GM19438 (cell line): ENCODE results near the gene SUN1.
"Not testable (repeated sequence)": the region's sequence is repeated elsewhere in the genome, so short reads cannot be mapped to it uniquely, and the experiment has no call there.

Source experiments
- ATAC-seq: cut with Tn5 transposase; IDR thresholded peaks from one replicate; pipeline ENCODE4 v1.9.1; 2021; ENCODE audit warnings: low read depth; ENCODE audit not compliant: unreplicated experiment

SUN1 gene

GRCh38 chr7:833601-834258 is 1.5 kb downstream of the SUN1 start:
- no peak for ATAC-seq

- ATAC-seq = no peak
Measured at GRCh38 chr7:834277-834676, 2.0 kb downstream of the SUN1 start.

GRCh38 chr7:835021-835420 is 2.7 kb downstream of the SUN1 start:
- ATAC-seq = no peak

GRCh38 chr7:835485-836401 is 3.5 kb downstream of the SUN1 start:
- no peak for ATAC-seq

- no peak for ATAC-seq
Measured at GRCh38 chr7:836429-836828, 4.2 kb downstream of the SUN1 start.

GRCh38 chr7:837001-837400 is 4.7 kb downstream of the SUN1 start:
- ATAC-seq = no peak

GRCh38 chr7:840001-840600 is 7.8 kb downstream of the SUN1 start:
- ATAC-seq = no peak

GRCh38 chr7:841943-842342 is 9.7 kb downstream of the SUN1 start:
- no peak for ATAC-seq

- ATAC-seq = no peak
Measured at GRCh38 chr7:842431-843031, 10.3 kb downstream of the SUN1 start.

- ATAC-seq = no peak
Measured at GRCh38 chr7:843230-843629, 11.0 kb downstream of the SUN1 start.

GRCh38 chr7:844043-844442 is 11.8 kb downstream of the SUN1 start:
- no peak for ATAC-seq

- ATAC-seq = no peak
Measured at GRCh38 chr7:844514-844913, 12.2 kb downstream of the SUN1 start.

- no peak for ATAC-seq
Measured at GRCh38 chr7:845091-845490, 12.8 kb downstream of the SUN1 start.

- ATAC-seq = no peak
Measured at GRCh38 chr7:845731-846130, 13.5 kb downstream of the SUN1 start.

GRCh38 chr7:846958-847650 is 14.8 kb downstream of the SUN1 start:
- not testable (repeated sequence) for ATAC-seq

- not testable (repeated sequence) for ATAC-seq
Measured at GRCh38 chr7:847728-848127, 15.5 kb downstream of the SUN1 start.

GRCh38 chr7:849145-849544 is 16.9 kb downstream of the SUN1 start:
- no peak for ATAC-seq

- ATAC-seq = no peak
Measured at GRCh38 chr7:849781-850180, 17.5 kb downstream of the SUN1 start.

GRCh38 chr7:851204-851603 is 18.9 kb downstream of the SUN1 start:
- no peak for ATAC-seq

- ATAC-seq = no peak
Measured at GRCh38 chr7:853366-854117, 21.3 kb downstream of the SUN1 start.
